Stimulated activated naive CD4-positive, alpha-beta T cell treated with Interleukin-2 at 50 U/mL for 16 hours (primary cell): ENCODE results near the gene PROX1.

Source experiments
- DNase-seq: peaks from one replicate; lab custom pipeline; 2025; lab: John Stamatoyannopoulos, UW

Gene PROX1

GRCh38 chr1:214022810-214023425, 35.1 kb downstream of the PROX1 start:
- no peak for DNase-seq

- no peak for DNase-seq
Measured at GRCh38 chr1:214026985-214027384, 39.2 kb downstream of the PROX1 start.

- no peak for DNase-seq
Measured at GRCh38 chr1:214027498-214027897, 39.7 kb downstream of the PROX1 start.

GRCh38 chr1:214028095-214028494, 40.3 kb downstream of the PROX1 start:
- no peak for DNase-seq

GRCh38 chr1:214028649-214029406, 41.1 kb downstream of the PROX1 start:
- no peak for DNase-seq

DNA sequence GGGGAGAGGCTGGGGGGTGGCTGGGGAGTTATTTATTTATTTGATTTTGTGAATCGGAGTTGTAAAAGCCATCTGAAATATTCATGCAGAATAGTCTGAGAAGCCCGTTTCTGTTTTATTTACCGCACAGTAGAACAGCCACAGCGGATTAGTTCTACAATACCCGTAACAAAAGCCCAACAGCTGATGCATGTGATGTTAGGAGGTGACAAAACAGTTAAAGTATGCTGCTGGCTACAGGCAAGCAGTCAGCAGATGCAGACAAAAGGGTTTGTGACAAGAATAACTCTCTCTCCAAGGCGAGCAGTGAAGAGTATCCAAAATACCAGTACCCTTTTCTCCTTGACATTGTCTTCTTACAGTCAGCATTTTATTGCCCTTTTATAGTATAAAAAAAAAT, 42.0 kb downstream of the PROX1 start:
- no peak for DNase-seq

- no peak for DNase-seq
Measured at GRCh38 chr1:214031267-214031650, 43.5 kb downstream of the PROX1 start.

- no peak for DNase-seq
Measured at GRCh38 chr1:214037468-214037867, 49.7 kb downstream of the PROX1 start.

DNA sequence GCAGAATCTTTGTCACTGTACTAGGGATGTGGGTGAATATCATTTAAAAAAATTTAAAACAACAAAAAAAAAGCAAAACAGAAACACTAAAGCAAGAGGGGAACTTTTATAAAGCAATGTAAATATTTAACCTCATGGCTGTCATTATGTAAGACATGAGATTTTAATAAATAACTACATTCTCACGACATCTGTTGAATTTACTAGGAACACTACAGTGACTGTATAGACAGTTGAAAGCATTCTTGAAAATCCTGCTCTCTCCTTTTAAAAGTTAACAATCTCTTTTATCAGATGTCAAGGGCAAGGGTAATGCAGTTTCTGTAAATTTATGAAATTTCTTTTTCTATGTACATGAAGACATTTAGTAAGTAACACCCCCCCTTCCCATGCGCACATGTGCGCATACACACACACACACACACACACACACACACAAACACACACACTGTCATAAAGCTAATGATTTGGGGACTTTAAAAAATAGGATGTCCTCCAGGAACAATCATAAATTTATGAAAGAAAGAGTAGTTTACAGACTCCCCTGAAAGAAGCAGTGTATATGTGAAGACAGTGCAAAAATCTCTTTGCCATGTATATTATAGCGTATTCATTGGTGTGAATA, 51.7 kb downstream of the PROX1 start:
- DNase-seq, result no peak

- DNase-seq, result no peak
Measured at GRCh38 chr1:214043167-214043566, 55.4 kb downstream of the PROX1 start.

- no peak for DNase-seq
Measured at GRCh38 chr1:214044438-214045214, 56.9 kb downstream of the PROX1 start.

DNA sequence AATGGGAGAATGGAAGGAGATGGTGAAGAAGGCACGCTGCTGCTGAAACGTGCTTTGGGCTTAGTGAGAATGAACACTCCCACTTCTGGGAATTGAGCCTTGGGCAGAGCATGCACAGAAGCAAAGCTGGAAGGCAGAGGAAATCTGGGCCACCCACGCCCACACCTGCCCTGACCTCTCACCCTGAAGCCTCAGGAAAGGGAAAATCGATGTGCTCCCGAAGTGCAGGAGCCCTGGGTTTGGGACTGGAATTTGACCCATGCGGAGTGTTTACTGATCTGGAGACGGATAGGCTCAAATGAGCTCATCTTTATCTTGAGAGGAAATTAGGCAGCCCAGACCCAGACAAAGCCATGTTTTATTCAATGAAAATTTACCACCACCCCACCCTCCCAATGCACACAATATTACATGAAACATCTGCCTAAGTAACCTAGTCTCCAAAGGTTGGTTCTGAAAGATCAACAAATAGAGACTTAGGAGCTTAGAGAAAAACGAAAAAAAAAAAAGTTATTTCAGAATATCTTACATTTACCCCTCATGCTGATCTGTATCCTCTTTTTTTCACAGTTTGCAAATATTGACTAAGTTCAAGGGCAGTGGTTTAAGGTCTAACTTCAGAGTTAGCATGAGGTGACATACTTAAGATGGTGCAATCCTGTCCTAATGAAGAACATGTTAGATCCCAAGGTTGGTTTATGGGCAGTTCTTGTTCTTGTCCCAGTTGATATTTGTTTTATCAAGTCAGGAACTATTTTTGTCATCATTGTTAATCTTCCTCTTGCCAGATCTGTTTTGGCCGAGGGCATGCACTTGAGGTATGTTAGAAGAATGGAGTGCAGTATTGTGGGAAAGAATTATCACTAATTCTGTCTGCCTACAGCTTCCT, 63.0 kb downstream of the PROX1 start:
- no peak for DNase-seq

DNA sequence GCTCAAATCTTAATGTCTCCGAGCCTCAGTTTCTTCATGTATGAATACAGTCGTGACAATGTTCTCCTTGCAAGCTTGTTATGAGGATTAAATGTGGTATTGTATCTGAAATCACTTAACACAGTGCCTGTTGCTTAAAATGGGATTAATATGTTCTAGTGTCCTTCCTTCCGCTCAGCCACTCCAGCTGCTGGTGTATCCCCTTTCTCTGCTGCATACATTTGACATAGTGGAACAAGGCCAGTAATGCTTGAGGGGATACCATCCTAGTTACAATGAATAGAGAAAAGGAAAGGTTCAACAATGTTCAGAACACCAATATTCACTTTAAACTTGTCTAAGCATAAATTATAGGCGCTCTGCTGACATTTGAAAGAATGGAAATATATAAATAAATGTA, 64.0 kb downstream of the PROX1 start:
- no peak for DNase-seq

GRCh38 chr1:214058076-214058475, 70.3 kb downstream of the PROX1 start:
- DNase-seq, result no peak

DNA sequence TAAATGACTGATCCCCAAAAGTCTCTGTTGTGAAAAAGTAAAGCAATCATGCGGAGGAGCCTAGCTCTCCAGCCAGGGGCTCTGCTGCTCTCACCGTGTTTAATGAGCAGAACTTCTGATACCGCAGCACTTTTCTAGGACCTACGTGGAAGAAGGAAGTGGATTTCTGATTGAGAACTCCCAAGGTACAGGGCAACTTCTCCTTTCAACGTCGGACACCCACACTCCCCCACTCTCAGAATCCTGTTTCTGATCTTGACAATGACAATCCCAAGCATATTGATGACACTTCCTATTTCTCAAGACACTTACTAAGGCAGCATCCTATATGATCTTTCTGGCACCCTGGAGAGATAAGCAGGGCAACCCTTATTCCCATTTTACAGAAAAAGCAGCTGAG, 78.4 kb downstream of the PROX1 start:
- DNase-seq, result no peak

- no peak for DNase-seq
Measured at GRCh38 chr1:214066936-214067335, 79.2 kb downstream of the PROX1 start.

DNA sequence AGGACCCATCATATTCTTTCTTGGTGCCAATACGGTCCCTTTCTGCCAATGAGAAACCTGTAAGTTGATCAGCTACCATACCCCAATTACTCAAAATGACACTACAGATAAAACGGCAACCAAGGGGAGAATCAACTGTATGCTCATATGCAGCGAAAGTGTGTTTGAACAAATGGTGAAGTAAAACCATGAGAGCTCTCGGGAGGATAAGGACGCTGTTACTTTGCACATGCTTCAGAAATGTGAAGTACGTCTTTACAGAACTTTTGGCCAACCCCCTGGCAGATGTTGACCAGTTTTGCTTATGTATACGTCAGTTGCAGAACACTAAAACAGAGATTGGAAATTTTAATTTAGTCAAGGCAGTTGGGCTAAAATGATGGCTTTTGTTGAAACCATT, 79.6 kb downstream of the PROX1 start:
- DNase-seq, result no peak

GRCh38 chr1:214067853-214068703, 80.3 kb downstream of the PROX1 start:
- no peak for DNase-seq

DNA sequence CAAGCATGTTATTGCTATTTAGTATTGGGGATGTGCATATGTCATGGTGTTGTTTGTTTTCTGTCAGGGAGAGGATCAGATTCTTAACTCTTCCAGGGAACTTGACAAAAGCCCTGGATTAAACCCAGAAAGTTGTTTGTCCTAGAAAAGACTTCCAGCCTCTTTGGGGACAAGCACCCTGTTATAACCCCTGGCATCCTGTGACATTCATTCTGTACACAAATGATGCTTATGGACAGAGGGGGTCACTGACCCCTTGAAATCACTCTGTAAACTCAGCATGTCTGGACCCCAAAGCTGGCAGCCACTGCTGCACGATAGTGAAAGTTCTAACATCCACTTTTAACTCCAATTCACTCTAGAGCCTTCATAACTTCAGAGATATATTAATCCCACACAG, 81.2 kb downstream of the PROX1 start:
- DNase-seq, result no peak

DNA sequence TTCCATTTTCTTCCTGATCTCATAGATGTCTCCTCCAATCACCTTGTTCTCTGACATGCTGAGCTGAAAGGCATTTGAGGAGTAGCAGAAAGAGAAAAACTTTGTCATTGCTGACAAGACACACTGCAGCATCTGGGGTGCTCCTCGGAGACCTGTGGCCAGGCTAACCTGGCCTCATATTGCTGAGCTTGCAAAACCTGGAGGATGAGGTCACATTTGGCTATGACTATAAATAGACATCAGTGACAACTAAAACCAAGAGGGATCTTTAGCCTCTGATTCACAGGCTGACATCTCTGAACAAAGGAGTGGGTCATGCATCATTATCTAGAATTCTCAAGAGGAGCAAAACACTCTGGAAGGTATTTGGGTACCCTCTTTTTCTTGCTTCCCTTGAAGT, 83.7 kb downstream of the PROX1 start:
- no peak for DNase-seq
